ENCODE measurements around the gene SLC17A9.
"Not testable (repeated sequence)": the region's sequence is repeated elsewhere in the genome, so short reads cannot be mapped to it uniquely, and the experiment has no call there.

Gene SLC17A9

GRCh38 chr20:62957136-62958117 lies 4.9 kb downstream of the SLC17A9 start:
- no peak for DNase-seq (ENCODE audit: low read depth)

GRCh38 chr20:62958388-62959100 lies 6.0 kb downstream of the SLC17A9 start:
- DNase-seq (ENCODE audit: low read depth), result no peak

- no peak for DNase-seq (ENCODE audit: low read depth)
Observed at GRCh38 chr20:62959101-62959971, 6.8 kb downstream of the SLC17A9 start.

- no peak for DNase-seq (ENCODE audit: low read depth)
Observed at GRCh38 chr20:62959998-62960436, 7.5 kb downstream of the SLC17A9 start.

- DNase-seq (ENCODE audit: low read depth), result not testable (repeated sequence)
Observed at GRCh38 chr20:62960446-62961309, 8.2 kb downstream of the SLC17A9 start.

- no peak for DNase-seq (ENCODE audit: low read depth)
Observed at GRCh38 chr20:62961310-62961783, 8.8 kb downstream of the SLC17A9 start.

- DNase-seq (ENCODE audit: low read depth), result no peak
Observed at GRCh38 chr20:62961799-62962198, 9.3 kb downstream of the SLC17A9 start.

- no peak for DNase-seq (ENCODE audit: low read depth)
Observed at GRCh38 chr20:62962221-62962879, 9.8 kb downstream of the SLC17A9 start.

GRCh38 chr20:62962891-62963613 lies 10.5 kb downstream of the SLC17A9 start:
- DNase-seq (ENCODE audit: low read depth), result no peak

GRCh38 chr20:62963614-62964397 lies 11.3 kb downstream of the SLC17A9 start:
- DNase-seq (ENCODE audit: low read depth), result no peak

- no peak for DNase-seq (ENCODE audit: low read depth)
Observed at GRCh38 chr20:62964700-62965099, 12.2 kb downstream of the SLC17A9 start.

- no peak for DNase-seq (ENCODE audit: low read depth)
Observed at GRCh38 chr20:62965363-62965771, 12.9 kb downstream of the SLC17A9 start.

GRCh38 chr20:62966212-62967148 lies 14.0 kb downstream of the SLC17A9 start:
- DNase-seq (ENCODE audit: low read depth), result no peak

- DNase-seq (ENCODE audit: low read depth), result no peak
Observed at GRCh38 chr20:62967149-62967501, 14.6 kb downstream of the SLC17A9 start.

- no peak for DNase-seq (ENCODE audit: low read depth)
Observed at GRCh38 chr20:62967628-62968351, 15.3 kb downstream of the SLC17A9 start.

GRCh38 chr20:62968378-62969178 lies 16.1 kb downstream of the SLC17A9 start:
- no peak for DNase-seq (ENCODE audit: low read depth)
